HEK293 (cell line): Measurements from ENCODE around the gene TMEM179.

Source experiments
- EGR2 ChIP-seq: fragments of 450-650 bp; formaldehyde crosslinking; IDR thresholded peaks from 2 replicates; pipeline ENCODE4 v1.5.1; 2016; ENCODE audit warnings: low read depth, missing biosample characterization, missing genetic modification characterization
- SP3 ChIP-seq: fragments of 450-650 bp; formaldehyde crosslinking; IDR thresholded peaks from 2 replicates; pipeline ENCODE4 v1.5.1; 2016; ENCODE audit warnings: missing biosample characterization, missing genetic modification characterization
- ZEB2 ChIP-seq: fragments of 450-650 bp; formaldehyde crosslinking; IDR thresholded peaks from 2 replicates; pipeline ENCODE4 v1.5.1; 2016; ENCODE audit warnings: missing biosample characterization, missing genetic modification characterization
- ZNF132 ChIP-seq: fragments of 450-650 bp; formaldehyde crosslinking; IDR thresholded peaks from 2 replicates; pipeline ENCODE4 v1.5.1; 2017; ENCODE audit warnings: missing biosample characterization, missing genetic modification characterization, borderline replicate concordance
- ZNF133 ChIP-seq: fragments of 450-650 bp; formaldehyde crosslinking; IDR thresholded peaks from 2 replicates; pipeline ENCODE4 v1.5.1; 2016; ENCODE audit warnings: missing biosample characterization, missing genetic modification characterization
- ZNF23 ChIP-seq: fragments of 450-650 bp; formaldehyde crosslinking; IDR thresholded peaks from 2 replicates; pipeline ENCODE4 v1.5.1; 2016; ENCODE audit warnings: missing biosample characterization, missing genetic modification characterization, borderline replicate concordance
- ZNF501 ChIP-seq: fragments of 450-650 bp; formaldehyde crosslinking; IDR thresholded peaks from 2 replicates; pipeline ENCODE4 v1.5.1; 2016; ENCODE audit warnings: missing biosample characterization, missing genetic modification characterization
- ZNF660 ChIP-seq: fragments of 450-650 bp; IDR thresholded peaks from 2 replicates; pipeline ENCODE4 v1.5.1; 2018; ENCODE audit warnings: missing biosample characterization, mild to moderate bottlenecking, missing genetic modification characterization
- TF ChIP-seq, protein P1 (sequence below): fragments of 450-650 bp; IDR thresholded peaks from 2 replicates; pipeline ENCODE4 v1.5.1; 2018; ENCODE audit warnings: missing biosample characterization, missing genetic modification characterization
- TF ChIP-seq, protein P2 (sequence below): fragments of 450-650 bp; formaldehyde crosslinking; IDR thresholded peaks from 2 replicates; pipeline ENCODE4 v1.5.1; 2016; ENCODE audit warnings: missing biosample characterization, missing genetic modification characterization
- TF ChIP-seq, protein P3 (sequence below): fragments of 450-650 bp; formaldehyde crosslinking; IDR thresholded peaks from 2 replicates; pipeline ENCODE4 v1.5.1; 2016; ENCODE audit warnings: missing biosample characterization, missing genetic modification characterization
- TF ChIP-seq, protein P4 (sequence below): fragments of 450-650 bp; formaldehyde crosslinking; IDR thresholded peaks from 2 replicates; pipeline ENCODE4 v1.5.1; 2016; ENCODE audit warnings: missing biosample characterization, missing genetic modification characterization, low read depth

DNA sequence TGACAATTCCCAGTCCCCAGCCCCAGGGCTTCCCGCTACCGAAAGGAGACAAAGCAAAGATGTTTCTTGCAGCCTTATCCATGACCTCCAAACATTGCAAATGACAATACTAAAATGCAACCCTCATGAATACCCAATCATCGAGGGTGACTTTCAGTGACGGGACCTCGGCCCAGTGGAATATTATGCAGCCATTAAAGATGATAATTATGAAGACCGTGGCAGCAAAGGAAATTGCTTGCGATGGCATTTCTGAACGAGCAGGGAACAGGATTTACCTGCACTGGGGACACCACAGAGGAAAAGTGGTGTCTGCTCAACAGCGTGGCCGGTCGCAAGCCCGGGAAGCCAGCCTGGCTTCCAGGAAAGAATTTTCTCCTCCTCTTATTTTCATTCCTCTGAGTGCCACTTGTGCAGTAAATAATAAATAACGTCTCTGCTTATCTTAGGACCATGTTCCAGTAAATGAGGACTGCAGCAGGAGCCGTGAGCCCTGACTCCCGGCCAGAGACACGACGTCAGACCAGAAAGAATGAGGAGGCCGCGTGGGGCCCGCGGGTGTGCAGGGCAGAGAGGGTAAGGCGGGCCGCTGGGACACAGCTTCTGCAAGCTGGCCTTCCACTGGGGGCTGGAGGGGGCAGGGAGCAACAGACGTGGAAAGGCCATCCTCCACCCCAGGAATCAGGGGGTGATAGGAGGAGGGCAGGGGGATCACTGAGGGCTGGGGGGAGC, 18.4 kb downstream of the TMEM179 start:
- TF ChIP-seq, protein P1, sequence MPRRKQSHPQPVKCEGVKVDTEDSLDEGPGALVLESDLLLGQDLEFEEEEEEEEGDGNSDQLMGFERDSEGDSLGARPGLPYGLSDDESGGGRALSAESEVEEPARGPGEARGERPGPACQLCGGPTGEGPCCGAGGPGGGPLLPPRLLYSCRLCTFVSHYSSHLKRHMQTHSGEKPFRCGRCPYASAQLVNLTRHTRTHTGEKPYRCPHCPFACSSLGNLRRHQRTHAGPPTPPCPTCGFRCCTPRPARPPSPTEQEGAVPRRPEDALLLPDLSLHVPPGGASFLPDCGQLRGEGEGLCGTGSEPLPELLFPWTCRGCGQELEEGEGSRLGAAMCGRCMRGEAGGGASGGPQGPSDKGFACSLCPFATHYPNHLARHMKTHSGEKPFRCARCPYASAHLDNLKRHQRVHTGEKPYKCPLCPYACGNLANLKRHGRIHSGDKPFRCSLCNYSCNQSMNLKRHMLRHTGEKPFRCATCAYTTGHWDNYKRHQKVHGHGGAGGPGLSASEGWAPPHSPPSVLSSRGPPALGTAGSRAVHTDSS (tag by site-specific recombination) = no peak
- TF ChIP-seq ZNF132 = no peak
- TF ChIP-seq, protein P2, sequence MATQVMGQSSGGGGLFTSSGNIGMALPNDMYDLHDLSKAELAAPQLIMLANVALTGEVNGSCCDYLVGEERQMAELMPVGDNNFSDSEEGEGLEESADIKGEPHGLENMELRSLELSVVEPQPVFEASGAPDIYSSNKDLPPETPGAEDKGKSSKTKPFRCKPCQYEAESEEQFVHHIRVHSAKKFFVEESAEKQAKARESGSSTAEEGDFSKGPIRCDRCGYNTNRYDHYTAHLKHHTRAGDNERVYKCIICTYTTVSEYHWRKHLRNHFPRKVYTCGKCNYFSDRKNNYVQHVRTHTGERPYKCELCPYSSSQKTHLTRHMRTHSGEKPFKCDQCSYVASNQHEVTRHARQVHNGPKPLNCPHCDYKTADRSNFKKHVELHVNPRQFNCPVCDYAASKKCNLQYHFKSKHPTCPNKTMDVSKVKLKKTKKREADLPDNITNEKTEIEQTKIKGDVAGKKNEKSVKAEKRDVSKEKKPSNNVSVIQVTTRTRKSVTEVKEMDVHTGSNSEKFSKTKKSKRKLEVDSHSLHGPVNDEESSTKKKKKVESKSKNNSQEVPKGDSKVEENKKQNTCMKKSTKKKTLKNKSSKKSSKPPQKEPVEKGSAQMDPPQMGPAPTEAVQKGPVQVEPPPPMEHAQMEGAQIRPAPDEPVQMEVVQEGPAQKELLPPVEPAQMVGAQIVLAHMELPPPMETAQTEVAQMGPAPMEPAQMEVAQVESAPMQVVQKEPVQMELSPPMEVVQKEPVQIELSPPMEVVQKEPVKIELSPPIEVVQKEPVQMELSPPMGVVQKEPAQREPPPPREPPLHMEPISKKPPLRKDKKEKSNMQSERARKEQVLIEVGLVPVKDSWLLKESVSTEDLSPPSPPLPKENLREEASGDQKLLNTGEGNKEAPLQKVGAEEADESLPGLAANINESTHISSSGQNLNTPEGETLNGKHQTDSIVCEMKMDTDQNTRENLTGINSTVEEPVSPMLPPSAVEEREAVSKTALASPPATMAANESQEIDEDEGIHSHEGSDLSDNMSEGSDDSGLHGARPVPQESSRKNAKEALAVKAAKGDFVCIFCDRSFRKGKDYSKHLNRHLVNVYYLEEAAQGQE (tag by site-specific recombination) = no peak
- no peak for TF ChIP-seq ZNF23 (tag by site-specific recombination)
- TF ChIP-seq, protein P3, sequence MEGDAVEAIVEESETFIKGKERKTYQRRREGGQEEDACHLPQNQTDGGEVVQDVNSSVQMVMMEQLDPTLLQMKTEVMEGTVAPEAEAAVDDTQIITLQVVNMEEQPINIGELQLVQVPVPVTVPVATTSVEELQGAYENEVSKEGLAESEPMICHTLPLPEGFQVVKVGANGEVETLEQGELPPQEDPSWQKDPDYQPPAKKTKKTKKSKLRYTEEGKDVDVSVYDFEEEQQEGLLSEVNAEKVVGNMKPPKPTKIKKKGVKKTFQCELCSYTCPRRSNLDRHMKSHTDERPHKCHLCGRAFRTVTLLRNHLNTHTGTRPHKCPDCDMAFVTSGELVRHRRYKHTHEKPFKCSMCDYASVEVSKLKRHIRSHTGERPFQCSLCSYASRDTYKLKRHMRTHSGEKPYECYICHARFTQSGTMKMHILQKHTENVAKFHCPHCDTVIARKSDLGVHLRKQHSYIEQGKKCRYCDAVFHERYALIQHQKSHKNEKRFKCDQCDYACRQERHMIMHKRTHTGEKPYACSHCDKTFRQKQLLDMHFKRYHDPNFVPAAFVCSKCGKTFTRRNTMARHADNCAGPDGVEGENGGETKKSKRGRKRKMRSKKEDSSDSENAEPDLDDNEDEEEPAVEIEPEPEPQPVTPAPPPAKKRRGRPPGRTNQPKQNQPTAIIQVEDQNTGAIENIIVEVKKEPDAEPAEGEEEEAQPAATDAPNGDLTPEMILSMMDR (tag by site-specific recombination) = no peak
- no peak for TF ChIP-seq EGR2 (tag by site-specific recombination)
- TF ChIP-seq ZNF501 (tag by site-specific recombination) = no peak
- no peak for TF ChIP-seq ZEB2 (tag by site-specific recombination)
- TF ChIP-seq ZNF660 (tag by site-specific recombination) = no peak
- no peak for TF ChIP-seq SP3 (tag by site-specific recombination)
- TF ChIP-seq, protein P4, sequence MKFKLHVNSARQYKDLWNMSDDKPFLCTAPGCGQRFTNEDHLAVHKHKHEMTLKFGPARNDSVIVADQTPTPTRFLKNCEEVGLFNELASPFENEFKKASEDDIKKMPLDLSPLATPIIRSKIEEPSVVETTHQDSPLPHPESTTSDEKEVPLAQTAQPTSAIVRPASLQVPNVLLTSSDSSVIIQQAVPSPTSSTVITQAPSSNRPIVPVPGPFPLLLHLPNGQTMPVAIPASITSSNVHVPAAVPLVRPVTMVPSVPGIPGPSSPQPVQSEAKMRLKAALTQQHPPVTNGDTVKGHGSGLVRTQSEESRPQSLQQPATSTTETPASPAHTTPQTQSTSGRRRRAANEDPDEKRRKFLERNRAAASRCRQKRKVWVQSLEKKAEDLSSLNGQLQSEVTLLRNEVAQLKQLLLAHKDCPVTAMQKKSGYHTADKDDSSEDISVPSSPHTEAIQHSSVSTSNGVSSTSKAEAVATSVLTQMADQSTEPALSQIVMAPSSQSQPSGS (tag by site-specific recombination) = no peak
- TF ChIP-seq ZNF133 (tag by site-specific recombination) = no peak
